Suprapubic skin (tissue), 4 donors: ENCODE data around the gene GPR108. TPM values are rescaled to one million over a fixed set of nuclear protein-coding genes. Genes with fewer than 3 reads are reported as not detected.

Experiments
- DNase-seq, 2 donors: peaks; one replicate each; pipeline ENCODE4 v3.0.0-alpha.2; 2019; ENCODE audit warnings: low spot score in 2 of 2
- H3K27ac ChIP-seq: fragments of 200-600 bp; sonication (generic); one replicate; pipeline ENCODE4 v1.5.1; 2019
- H3K27me3 ChIP-seq: fragments of 200-600 bp; sonication (generic); one replicate; pipeline ENCODE4 v1.5.1; 2019
- H3K36me3 ChIP-seq: fragments of 200-600 bp; sonication (generic); one replicate; pipeline ENCODE4 v1.5.1; 2019
- H3K4me1 ChIP-seq: fragments of 200-600 bp; sonication (generic); one replicate; pipeline ENCODE4 v1.5.1; 2019
- H3K4me3 ChIP-seq: fragments of 200-600 bp; sonication (generic); one replicate; pipeline ENCODE4 v1.5.1; 2019; ENCODE audit warnings: mild to moderate bottlenecking
- H3K9me3 ChIP-seq: fragments of 200-600 bp; sonication (generic); one replicate; pipeline ENCODE4 v1.5.1; 2019
- EP300 ChIP-seq: sonication (generic); formaldehyde crosslinking; IDR thresholded peaks from one replicate; pipeline ENCODE4 v1.6.1; 2017; ENCODE audit warnings: antibody characterized with exemption
- POLR2A ChIP-seq, 2 donors: fragments of 450-650 bp; IDR thresholded peaks; one replicate each; pipeline ENCODE4 v1.6.1; 2017; ENCODE audit warnings: antibody characterized with exemption in 2 of 2, mild to moderate bottlenecking in 2 of 2, moderate library complexity in 2 of 2
- POLR2AphosphoS5 ChIP-seq, 3 donors: sonication (generic); formaldehyde crosslinking; IDR thresholded peaks; one replicate each; pipeline ENCODE4 v1.6.1; 2017; ENCODE audit warnings: antibody characterized with exemption in 3 of 3
- WGBS: methylation state at CpG from one replicate; pipeline ENCODE4 v1.1.5; 2018; 5-methylcytosine and 5-hydroxymethylcytosine counted together
- total RNA-seq, 4 donors: library from RNA; depleted of rRNA; stranded (reverse); fragments of >200 nt; gene quantifications; one replicate each; pipeline ENCODE4 v1.1.0, GENCODE V29; 2016
- TF ChIP-seq, protein P1 (sequence below), 2 donors: fragments of 200-600 bp in 1 of 2; fragments of 450-650 bp in 1 of 2; sonication (generic) in 1 of 2; IDR thresholded peaks; one replicate each; pipeline ENCODE4 v1.5.1; 2016 to 2019; ENCODE audit warnings: antibody characterized with exemption in 2 of 2, mild to moderate bottlenecking in 1 of 2, moderate library complexity in 1 of 2

Gene GPR108
- total RNA-seq, 4 donors from 2014 or later = 52.9 to 72.7 (median 60.7) TPM

DNA sequence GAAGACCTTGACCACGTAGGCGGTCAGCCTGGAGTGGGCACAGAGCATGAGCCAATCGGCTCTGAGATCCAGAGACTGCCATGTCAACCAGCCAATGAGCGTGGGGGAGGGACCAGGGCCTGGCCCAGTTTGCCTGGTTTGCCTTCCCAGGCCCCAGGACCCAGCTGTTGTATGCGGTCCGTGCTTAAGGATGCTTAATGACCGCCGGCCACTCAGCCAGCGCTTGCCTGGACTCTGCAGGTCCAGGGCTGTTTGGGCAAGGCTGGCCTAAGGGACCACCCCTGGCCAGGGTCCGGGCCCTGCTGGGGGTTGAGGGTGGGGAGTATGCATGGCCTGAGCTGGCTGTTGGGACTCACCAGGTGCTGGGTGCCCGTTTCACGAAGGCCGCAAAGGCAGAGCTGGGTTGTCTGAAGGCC lies 44.3 kb downstream of the GPR108 start:
- no peak for DNase-seq
- TF ChIP-seq, protein P1, sequence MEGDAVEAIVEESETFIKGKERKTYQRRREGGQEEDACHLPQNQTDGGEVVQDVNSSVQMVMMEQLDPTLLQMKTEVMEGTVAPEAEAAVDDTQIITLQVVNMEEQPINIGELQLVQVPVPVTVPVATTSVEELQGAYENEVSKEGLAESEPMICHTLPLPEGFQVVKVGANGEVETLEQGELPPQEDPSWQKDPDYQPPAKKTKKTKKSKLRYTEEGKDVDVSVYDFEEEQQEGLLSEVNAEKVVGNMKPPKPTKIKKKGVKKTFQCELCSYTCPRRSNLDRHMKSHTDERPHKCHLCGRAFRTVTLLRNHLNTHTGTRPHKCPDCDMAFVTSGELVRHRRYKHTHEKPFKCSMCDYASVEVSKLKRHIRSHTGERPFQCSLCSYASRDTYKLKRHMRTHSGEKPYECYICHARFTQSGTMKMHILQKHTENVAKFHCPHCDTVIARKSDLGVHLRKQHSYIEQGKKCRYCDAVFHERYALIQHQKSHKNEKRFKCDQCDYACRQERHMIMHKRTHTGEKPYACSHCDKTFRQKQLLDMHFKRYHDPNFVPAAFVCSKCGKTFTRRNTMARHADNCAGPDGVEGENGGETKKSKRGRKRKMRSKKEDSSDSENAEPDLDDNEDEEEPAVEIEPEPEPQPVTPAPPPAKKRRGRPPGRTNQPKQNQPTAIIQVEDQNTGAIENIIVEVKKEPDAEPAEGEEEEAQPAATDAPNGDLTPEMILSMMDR (IDR thresholded peaks at IDR 0.05) = no peak
- TF ChIP-seq POLR2A (IDR thresholded peaks at IDR 0.05) = no peak
- no peak for TF ChIP-seq POLR2AphosphoS5 (IDR thresholded peaks at IDR 0.05)
- no peak for TF ChIP-seq EP300
- Histone ChIP-seq H3K27me3 (no peaks in the 10 kb centered on the region), H3K27ac (no peak overlapping the region), H3K4me3 (no peak overlapping the region), H3K36me3 (no peaks in the 10 kb centered on the region), H3K9me3 (no peaks in the 10 kb centered on the region), H3K4me1 (no peaks in the 10 kb centered on the region)
- WGBS = 97% methylated on average over 6 of the region's 13 CpGs

DNA sequence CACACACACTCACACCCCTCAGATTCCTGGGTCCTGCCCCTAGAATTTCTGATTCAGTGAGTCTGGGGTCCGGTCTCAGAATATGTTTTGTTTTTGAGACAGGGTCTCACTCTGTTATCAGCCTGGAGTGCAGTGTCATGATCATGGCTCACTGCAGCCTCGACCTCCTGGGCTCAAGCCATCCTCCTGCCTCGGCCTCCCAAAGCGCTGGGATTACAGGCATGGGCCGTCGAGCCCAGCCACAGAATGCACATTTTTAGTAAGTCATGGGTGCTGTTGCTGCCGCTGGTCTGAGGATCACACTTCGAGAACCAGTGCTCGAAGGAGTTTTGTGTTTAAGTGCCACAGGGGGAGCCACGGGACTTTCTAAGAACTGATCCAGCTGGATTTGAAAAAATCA lies 45.4 kb downstream of the GPR108 start:
- Histone ChIP-seq H3K9me3 (no peaks in the 10 kb centered on the region), H3K36me3 (no peaks in the 10 kb centered on the region), H3K4me1 (no peaks in the 10 kb centered on the region), H3K4me3 (no peak overlapping the region), H3K27me3 (no peaks in the 10 kb centered on the region), H3K27ac (no peak overlapping the region)
- TF ChIP-seq, protein P1 (IDR thresholded peaks at IDR 0.05) = no peak
- TF ChIP-seq POLR2A (IDR thresholded peaks at IDR 0.05) (no peak), POLR2AphosphoS5 (IDR thresholded peaks at IDR 0.05) (no peak), EP300 (no peak)
- no peak for DNase-seq
- 79% methylated on average over 6 of the region's 10 CpGs for WGBS

DNA sequence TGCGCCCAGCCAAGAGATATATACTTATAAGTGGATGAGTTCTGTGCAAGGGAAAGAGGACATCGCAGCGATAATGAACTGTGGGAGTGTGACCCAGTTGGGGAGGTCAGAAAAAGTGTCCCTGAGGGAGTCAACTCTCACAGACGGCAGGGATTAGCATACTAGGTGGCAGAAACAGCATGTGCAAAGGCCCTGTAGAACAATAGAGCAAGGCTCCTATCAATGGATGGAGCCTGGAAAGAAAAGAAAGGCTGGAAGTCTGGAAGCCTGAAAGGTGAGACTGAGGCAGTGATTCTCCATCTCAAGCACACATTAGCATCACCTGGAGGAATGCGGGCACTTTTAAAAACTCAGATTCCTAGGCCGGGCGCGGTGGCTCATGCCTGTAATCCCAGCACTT lies 46.0 kb downstream of the GPR108 start:
- Histone ChIP-seq H3K36me3 (peaks cover under 1% of the 10 kb centered on the region), H3K9me3 (no peaks in the 10 kb centered on the region), H3K27me3 (no peaks in the 10 kb centered on the region), H3K4me3 (no peak overlapping the region), H3K27ac (no peak overlapping the region), H3K4me1 (no peaks in the 10 kb centered on the region)
- 93% methylated on average over 8 of the region's 8 CpGs for WGBS
- TF ChIP-seq POLR2AphosphoS5 (IDR thresholded peaks at IDR 0.05) = no peak
- TF ChIP-seq EP300 = no peak
- TF ChIP-seq, protein P1 (IDR thresholded peaks at IDR 0.05) = no peak
- no peak for TF ChIP-seq POLR2A (IDR thresholded peaks at IDR 0.05)
- DNase-seq = no peak

DNA sequence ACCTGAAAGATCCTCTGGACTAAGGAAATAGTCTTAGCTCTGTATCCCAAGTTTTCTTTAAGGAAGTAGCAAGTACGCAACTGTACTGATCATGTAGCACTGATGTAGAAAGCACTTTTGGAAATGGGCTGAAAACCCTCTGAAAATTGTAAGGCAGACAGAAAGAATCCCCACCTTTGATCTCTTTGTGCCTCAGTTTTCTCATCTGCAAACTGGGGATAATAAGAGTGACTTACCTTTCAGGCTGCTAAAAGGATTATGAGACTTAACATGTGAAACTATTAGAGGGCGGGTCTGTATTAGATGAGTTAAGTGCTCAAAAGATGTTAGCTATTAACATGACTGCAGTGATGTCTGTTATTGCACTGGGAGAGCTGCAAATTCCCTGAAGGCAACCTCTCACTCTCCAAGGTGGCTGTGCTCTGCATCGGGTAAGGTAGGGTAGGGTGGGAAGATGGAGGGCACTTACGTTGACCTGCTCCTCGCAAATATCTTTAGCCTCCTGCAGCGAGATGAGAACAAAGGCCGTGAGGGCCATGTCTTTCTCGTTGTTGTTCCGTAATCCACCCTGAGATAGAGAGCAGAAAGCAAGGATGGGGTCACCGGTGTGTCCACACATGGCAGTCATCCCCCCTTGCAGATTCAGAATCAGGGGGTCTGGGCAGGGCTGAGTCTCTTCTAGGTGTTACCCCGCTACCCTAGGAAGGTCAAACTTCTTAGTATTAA lies 47.1 kb downstream of the GPR108 start:
- Histone ChIP-seq H3K4me3 (no peak overlapping the region), H3K36me3 (peaks cover 5% of the 10 kb centered on the region), H3K27ac (no peak overlapping the region), H3K4me1 (no peaks in the 10 kb centered on the region), H3K27me3 (no peaks in the 10 kb centered on the region), H3K9me3 (no peaks in the 10 kb centered on the region)
- DNase-seq = no peak
- WGBS = 88% methylated on average over 11 of the region's 11 CpGs
- TF ChIP-seq POLR2A (IDR thresholded peaks at IDR 0.05) (no peak), EP300 (no peak), POLR2AphosphoS5 (IDR thresholded peaks at IDR 0.05) (no peak)
- TF ChIP-seq, protein P1 (IDR thresholded peaks at IDR 0.05) = no peak

DNA sequence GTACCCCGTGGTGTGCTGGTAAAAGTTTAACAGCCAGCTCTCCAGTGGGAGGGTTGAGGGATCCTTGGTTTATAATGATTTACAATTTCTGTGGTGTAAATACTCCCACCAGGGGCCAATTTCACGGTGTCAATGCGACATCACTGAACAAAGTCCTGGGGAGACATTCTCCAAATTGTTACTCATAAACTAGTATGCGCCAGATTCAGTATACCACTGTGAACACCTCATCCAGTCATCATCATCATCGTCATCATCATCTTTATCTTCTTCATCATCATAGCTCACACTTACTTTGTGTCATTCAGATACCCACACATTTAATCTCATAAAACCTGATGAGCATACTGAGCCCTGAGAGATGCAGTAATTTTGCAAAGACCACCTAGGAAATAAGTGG lies 50.3 kb downstream of the GPR108 start:
- no peak for DNase-seq
- no peaks in the 10 kb centered on the region for H3K27me3 ChIP-seq
- no peaks in the 10 kb centered on the region for H3K9me3 ChIP-seq
- WGBS = 70% methylated on average over 5 of the region's 5 CpGs
- H3K36me3 ChIP-seq = peaks cover 14% of the 10 kb centered on the region
- no peak overlapping the region for H3K27ac ChIP-seq
- H3K4me1 ChIP-seq = no peaks in the 10 kb centered on the region
- TF ChIP-seq POLR2AphosphoS5 (IDR thresholded peaks at IDR 0.05) = no peak
- TF ChIP-seq, protein P1 (IDR thresholded peaks at IDR 0.05) = no peak
- TF ChIP-seq POLR2A (IDR thresholded peaks at IDR 0.05) = no peak
- no peak for TF ChIP-seq EP300
- no peak overlapping the region for H3K4me3 ChIP-seq
